HG03095 (cell line): ENCODE results near the gene STAC.

Experiments
- ATAC-seq: cut with Tn5 transposase; IDR thresholded peaks from one replicate; pipeline ENCODE4 v1.9.1; 2021; ENCODE audit warnings: moderate library complexity; ENCODE audit not compliant: unreplicated experiment

STAC gene

DNA sequence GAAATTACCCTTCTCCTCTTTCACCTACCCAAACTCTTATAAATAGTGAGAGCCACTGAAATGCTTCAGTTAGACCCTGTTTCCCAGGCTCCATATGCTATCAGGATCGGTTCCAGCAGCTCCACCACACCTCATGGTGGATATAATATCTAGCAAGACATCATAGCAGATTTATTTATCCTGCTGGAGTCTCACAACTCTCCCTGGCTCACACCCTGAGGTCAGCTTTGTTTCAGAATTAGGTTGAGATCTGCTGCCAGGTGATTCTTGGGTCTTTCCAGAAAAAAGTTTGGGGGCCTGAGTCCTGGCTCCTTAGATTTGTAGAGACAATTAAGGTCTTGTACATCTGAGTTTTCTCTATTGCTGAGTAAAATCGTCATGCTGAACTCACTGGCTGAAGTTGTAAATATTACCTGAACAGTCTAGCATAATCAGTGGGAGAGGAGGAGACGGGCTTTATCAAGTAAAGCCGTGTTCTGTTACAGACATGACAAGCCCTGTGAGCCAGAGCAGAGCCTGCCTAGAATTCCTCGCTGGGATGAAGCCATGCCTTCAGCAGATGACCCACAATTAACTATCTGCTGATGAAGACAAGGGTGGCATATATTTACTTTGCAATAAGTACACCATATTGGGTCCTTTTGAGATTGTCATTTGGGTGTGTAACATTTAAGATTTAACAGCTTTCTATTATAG, 131.6 kb downstream of the STAC start:
- ATAC-seq, result no peak

DNA sequence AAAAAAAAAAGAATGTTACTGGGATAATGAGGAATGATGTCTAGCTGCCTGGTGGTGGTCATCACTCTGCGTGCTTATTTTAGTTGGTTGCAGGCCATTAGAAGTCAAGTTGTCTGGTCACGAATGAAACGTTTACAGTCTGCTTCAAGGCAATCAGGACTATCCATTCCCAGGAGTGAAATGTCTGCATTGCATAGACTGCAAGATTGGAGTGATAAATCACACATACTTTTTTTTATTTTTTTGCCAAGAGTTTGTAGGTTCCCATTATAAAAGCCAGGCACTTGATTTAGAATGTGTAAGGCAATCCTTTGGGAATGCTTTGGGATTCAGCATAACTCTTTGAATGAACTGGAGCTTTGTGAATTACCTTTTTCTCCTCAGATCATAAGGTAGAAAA, 132.3 kb downstream of the STAC start:
- no peak for ATAC-seq

DNA sequence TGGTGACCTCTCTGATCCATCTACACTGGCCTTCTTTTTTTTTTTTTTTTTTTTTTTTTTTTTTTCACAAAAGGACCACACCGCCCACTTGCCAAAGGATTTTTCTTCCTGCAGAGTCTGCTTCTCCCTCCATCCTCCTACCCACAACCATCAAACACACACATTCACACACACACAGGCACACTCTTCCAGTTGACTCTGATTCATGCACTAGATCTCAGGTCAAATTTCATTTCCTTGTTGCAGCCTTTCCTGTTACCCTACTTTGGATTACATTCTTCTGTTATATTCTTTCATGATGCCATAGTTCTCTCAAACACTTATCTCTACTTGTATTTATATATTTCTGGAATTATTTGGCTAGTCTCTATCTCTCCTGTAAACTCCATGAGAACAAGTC, 133.9 kb downstream of the STAC start:
- no peak for ATAC-seq

DNA sequence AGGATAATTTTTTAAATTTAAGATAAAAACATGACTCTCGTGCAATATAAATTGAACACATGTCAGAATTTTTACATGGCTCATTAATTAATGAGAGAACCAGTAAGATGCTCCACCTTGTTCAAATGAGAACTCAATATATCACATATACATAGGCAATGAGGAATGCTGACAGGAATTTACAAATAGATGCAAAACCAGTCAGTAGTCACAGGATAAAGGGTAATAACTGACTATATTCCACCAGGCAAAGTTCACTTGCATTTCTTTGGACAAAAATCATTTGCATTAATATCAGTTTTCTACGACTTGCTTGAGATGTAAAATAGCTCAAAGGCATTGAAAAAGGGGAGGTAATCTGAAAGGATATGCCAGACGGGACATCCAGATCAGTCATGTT, 139.4 kb downstream of the STAC start:
- no peak for ATAC-seq

DNA sequence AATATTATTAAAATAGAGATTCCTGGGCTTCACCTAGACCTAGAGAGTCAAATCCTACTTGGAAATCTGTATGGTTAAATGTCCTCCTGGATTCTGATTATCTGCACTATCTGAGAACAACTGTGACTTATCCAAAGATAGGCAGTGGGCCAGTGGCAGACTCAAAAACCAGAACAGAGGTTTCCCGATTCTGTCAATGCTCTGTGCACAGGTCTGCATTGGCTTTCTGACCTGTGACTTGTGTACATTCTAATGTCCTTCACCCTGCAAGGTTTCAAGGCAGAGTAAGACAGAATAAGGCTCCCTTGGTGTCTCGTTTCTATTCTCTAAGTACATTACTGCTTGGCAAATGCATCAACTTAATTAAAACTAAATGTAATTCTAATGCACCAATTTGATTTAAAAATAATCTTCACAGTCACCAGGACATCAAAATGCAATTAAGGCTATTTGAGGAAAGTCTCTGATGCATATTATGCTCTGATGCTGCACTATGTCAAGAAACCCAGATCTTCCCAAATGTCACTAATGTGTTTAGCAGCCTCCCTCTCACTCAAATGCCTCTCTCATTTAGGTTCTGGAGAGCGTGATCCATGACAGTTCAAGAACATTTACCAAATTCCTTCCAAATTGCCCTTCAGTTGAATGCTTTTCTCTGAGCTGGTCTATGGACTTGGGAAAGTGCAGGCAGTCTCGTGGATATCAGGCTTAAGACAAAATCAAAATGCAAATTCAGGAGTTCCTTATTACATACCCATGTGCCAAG, 140.1 kb downstream of the STAC start:
- no peak for ATAC-seq

DNA sequence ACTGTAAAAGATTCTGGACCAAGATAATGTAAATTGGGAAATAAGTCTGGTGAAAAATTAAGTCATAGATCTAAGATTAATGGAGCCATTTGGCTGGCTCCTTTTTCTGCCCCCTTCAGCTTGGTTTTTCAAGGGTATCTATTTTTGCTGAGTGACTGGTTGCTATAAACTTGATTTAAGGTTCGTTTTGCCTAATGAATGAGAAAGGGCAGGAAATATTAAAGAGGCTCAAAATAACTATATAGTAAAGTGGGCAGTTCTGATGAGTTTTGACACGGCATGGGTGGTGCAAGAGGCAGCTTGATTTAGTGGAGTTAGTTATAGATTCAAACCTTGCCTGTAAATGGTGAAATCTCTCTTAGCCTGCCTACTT, 140.7 kb downstream of the STAC start:
- ATAC-seq, result no peak

DNA sequence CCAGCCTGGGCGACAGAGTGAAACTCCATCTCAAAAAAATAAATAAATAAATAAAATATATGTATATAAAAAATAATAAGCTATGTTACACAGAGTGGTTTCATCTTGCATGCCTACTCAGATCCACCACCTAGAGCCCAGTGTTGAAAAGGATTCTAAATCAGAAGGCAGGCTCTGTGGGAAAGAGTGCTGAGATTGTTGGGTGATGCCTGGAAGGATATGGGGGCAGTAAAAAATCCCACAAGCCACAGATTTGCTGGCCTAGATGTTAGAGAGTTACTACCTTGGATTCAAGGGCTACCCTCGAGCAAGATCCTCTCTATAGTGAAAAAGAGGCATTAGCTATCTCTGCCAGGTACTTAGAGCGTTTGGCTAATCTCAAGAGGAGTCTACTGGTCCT, 144.3 kb downstream of the STAC start:
- no peak for ATAC-seq

DNA sequence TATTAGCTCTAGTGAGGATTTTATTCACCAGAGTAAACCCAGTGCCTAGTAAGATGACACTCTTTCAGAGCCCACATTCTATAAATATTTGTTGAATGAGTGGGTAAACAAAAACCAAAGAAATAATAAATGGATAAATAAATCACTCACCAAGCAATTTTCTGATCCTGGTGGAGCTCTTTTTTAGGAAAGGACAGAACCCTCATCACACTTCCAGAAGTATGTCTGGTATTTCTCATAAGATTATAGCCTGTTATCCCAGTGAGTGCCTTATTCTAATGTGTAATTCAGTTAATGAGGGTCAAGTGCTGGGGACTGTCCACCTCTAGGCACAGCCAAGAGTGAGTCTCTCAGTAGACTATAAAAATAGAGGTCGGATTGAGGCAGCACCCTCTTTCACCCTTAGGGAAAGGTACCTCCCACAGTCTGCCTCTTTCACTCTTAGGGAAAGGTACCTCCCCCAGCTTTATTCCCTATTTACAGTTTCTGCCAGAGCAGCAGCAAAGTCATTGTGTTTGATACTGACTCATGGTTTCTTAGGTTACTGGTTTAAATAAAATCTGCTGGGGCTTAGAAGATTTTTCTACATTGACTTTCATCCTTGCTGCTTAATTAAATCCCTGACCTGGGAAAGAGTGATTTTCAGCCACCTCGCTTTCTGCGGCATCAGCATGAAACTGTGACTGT, 145.0 kb downstream of the STAC start:
- no peak for ATAC-seq

DNA sequence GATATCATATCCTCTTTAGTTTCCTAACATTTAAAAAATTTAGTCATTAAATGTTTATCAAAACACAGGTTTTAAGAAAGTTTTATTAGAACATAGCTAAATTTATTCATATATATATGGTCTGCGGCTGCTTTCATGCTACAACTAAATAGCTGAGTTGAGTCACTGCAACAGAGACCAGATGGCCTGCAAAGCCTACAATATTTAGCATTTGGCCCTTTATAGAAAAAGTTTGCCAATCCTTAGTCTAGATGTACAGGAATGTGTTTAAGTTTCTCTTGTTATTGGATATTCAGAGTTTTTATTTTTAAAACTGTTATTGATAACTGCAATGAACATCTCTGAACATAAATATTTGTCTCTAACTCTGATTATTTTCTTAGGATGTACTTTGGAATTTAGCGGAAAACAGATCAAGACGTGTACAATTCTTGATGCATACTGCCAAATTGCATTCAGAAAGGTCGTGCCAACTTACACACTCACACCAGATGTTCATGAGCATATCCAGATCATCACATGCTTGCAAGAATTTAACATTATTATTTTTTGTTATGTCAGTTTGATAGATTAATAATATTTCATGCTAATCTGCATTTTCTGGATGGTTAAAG, 157.9 kb downstream of the STAC start:
- ATAC-seq, result no peak

DNA sequence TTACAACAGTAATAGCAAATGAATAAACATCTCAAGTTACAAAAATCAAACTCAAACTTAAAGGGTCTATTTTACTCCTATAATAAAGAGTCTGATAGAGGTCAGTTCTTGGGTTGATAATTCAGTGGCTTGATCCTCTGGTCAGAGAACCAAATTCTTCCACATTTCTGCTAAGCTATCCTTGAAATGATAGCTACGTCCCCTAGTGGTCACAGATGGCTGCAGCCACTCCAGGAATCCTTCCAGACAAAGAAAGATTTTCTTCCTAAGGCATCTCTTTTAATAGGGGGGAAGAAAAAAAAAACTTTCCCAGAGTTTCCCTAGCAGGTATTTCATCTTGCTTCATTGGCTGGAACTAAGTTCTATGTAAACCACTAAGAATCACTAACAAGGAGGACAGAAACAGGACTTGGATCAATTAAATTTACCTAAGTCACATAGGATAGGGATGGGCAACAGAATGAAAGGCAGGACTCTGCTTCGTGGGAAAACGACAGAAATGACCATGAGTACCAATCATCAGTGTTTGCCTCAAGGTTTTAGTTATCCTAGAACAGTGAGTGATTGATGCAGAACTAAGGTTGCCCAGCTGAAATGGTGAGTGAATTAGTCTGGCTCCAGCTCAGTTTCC, 160.7 kb downstream of the STAC start:
- no peak for ATAC-seq

DNA sequence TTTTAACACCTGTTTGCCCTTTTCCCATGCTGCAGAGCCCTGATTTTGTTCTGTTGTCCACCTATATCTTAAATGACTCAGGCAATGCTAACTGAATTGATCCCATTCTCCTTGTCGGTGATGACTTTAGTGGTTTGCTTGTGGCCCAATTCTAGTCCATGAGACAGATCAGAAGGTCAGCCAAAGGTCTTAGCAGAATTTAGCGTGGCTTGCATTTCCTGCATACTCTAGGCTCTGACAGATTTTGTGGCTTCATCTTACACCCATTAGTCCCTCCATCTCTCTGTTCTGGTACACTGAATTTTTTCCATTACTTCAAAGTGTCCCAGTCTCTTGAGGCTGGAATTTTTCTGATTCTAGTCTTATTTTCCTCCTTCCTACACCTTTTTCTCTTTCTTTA, 161.9 kb downstream of the STAC start:
- ATAC-seq, result no peak

DNA sequence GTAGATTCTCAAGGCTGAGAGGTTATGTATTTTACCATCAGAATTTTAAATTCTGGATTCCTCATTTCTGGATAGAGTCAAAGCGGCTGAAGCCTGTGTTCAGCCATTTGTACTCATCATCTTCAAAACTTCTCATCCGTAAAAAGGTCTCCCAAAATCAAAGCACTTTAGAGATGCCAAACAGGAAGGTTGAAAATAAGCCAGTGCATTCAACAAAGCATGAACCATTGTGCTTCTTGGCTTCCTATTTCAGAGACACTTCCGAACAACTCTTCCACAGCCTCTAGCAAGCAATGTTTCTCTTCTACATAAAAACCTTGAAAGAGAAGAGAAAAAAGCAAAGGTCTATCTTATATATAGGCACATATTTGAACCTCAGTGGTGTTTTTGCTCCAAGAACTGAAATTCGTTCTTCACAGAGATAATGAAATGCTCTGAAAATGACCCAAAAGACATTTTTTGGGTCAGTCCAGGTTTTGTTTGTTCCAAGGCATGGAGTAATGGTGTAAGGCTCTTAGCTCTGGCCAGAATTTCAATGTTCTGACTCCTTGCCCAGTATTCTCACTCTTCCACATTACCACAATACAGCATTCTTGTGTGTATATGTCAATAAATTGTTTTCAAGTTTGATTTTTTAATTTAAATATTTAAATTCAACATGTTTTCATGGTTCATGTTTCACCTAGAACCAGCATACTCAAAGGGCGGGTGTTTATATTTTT, 163.1 kb downstream of the STAC start:
- no peak for ATAC-seq

DNA sequence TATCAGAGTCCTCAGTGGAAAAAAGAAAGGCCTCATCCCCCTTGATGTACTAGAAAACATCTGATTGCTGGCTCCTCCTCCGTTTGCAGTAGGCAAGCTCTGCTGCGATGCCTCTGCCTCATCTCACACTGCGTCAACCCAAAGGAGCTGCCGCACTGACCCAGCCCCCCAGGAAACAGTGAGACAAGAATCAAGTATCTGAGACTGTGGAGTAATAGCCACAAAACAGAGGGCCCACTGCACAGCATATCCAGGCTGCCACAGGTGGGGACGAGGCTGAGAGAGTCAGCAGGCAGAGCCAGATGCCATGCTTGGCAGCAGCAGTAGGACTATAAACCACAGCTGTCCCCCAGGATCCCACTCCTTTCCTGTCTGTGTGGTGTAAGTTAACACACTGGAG, 165.9 kb downstream of the STAC start:
- ATAC-seq, result no peak

DNA sequence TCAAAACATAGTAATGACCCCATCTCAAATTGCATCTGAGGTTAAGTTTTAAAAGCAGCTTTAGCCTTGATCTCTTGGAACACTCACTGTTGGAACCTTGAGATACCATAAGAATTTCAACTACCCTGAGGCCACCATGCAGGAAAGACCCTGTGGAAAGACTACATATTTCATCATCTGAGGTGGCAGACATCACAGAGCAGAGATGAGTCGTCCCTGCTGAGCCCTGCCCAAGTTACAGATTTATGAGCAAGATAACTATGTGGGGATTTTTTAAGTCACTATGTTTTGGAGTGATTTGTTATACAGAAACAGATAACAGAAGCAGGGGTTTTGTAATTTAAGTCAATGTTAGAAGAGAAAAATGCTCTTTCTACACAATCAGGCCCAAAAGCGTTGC, 168.4 kb downstream of the STAC start:
- no peak for ATAC-seq

DNA sequence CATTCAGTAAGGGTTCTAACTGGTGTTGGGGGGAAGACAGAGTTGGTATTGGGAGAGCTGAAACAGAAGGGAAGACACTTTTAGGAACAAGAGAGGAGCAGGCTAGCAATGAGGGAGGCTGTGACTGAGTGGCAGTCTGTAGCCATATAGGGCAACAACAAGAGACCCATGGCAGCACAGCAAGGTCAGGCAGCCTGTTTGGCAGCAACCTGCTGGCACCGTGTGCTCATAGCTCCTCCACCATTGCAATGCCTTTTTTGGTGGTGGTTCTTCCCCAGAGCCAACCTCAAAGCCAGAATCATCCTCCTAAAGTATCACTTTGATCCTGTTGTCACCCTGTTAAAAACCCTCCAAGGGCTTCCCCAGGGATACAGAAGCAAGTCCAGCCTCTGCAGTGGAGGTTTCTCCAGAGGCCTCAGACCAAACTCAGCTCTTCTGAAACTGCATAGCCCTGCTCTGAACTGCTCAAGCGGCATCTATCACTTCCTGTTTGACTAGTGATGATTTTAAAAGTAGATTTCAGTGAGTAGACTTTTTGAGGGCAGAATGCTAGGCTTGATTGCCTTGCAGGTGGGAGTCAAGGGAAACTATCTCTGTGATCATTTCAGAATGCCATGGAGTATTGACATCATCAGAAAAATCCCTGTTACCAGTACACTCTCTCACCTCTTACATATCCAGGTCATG, 176.9 kb downstream of the STAC start:
- ATAC-seq, result peak; percentile 77

DNA sequence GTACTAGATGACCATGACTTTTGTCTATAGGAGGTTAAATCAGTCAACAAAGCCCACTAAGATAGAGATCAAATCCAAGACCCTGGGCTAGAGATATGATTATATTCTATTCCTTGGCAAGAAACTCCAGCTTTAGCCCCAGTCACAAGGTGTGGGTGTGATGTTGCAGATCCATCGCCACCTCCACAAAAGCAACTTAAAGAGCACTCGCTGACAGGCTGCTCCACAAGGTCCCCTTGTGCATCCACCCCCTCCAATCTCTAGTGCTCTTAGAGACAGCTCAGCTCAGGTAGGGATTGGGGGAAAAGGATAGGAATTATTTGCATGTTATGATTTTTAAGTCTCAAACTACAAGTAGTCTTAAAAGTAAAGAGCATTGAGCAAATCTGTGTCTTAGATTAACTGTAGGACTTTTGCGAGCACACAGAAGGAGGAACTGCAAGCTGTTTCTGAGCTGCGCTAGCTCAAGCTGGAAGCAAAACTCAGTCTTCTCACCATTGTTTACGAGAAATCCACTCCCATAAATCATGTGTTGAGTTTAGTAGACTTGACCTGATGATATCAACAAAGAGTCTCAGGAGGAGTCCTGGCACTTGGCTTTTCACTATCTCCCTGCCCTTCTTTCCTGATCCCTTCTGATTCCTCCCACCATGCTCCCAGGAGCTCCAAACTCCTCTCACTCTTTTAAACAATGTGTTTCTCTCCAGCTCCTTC, 177.6 kb downstream of the STAC start:
- ATAC-seq, result no peak

DNA sequence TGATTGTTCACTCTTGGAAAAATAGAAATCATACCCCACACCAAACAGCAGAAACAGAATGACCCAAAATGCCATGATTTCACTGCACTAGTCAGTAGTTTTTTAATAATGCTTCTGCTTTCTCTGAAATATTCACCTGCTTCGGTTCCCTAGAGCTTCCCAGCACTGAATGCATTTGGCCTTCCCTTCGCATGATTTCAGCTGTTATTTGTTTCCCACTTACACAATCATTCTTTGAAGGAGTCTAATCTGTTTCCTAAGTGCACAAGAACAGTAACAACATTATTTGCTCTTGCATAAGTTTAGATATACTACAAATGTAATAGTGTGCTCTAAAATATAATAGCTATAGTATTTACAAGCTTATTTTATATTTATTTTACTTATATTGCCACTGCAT, 178.7 kb downstream of the STAC start:
- no peak for ATAC-seq

DNA sequence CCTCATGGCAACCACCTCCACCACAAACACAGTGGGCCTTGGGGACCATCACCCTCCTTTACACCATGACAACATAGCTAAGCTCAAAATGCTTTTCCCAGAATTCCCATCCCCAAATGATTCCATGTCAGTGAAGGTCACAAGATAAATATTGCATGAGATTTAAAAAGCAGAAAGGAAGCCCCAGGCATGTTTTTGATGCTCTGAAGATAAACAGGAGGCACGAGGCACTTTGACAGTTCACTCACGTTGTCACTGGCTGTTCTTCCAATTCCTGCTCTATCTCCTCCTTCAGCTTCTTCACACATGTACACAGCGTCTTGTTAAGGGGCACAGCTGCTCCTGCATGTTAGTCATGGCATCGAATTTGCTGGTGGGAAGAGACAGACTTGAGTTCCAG, 180.4 kb downstream of the STAC start:
- ATAC-seq, result no peak

DNA sequence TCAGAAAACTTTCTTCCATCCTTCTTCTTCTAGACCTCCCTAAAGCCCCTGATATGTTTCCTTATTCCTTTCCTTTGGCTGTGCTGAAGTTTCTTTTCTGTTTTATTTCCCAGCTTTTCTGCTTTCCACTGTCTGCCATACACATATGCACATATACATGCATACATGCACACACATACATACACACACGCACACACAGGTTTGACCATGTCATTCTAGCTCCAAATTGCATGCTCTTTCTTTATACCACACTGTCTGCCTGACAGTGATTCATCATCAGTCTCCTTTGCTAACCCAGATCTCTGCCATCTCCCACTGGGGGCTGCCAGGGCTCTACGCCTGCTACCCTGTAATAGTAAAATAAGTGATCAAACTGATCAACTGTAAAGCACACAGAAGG, 181.3 kb downstream of the STAC start:
- no peak for ATAC-seq
